ENCODE measurements around the gene NUP205.
"Not testable (repeated sequence)": the region's sequence is repeated elsewhere in the genome, so short reads cannot be mapped to it uniquely, and the experiment has no call there.

The NUP205 gene

GRCh38 chr7:135668852-135669395 is 111.2 kb downstream of the NUP205 start:
- not testable (repeated sequence) for DNase-seq

GRCh38 chr7:135669774-135670173 is 112.1 kb downstream of the NUP205 start:
- no peak for DNase-seq

GRCh38 chr7:135670179-135670578 is 112.5 kb downstream of the NUP205 start:
- DNase-seq: no peak

GRCh38 chr7:135672560-135673359 is 115.0 kb downstream of the NUP205 start:
- peak; percentile 80 for DNase-seq

GRCh38 chr7:135673360-135673706 is 115.6 kb downstream of the NUP205 start:
- no peak for DNase-seq

- no peak for DNase-seq
Measured at GRCh38 chr7:135678612-135679575, 121.2 kb downstream of the NUP205 start.

GRCh38 chr7:135681762-135682161 is 124.0 kb downstream of the NUP205 start:
- DNase-seq: no peak

GRCh38 chr7:135682191-135682590 is 124.5 kb downstream of the NUP205 start:
- DNase-seq: no peak

- DNase-seq: no peak
Measured at GRCh38 chr7:135683609-135684008, 125.9 kb downstream of the NUP205 start.

GRCh38 chr7:135684136-135684535 is 126.4 kb downstream of the NUP205 start:
- no peak for DNase-seq

GRCh38 chr7:135684699-135685098 is 127.0 kb downstream of the NUP205 start:
- no peak for DNase-seq

GRCh38 chr7:135685306-135686084 is 127.8 kb downstream of the NUP205 start:
- no peak for DNase-seq

- no peak for DNase-seq
Measured at GRCh38 chr7:135687466-135687865, 129.7 kb downstream of the NUP205 start.

- no peak for DNase-seq
Measured at GRCh38 chr7:135690566-135690965, 132.8 kb downstream of the NUP205 start.

- no peak for DNase-seq
Measured at GRCh38 chr7:135692055-135692454, 134.3 kb downstream of the NUP205 start.

- not testable (repeated sequence) for DNase-seq
Measured at GRCh38 chr7:135692606-135693005, 134.9 kb downstream of the NUP205 start.

GRCh38 chr7:135693558-135693957 is 135.8 kb downstream of the NUP205 start:
- no peak for DNase-seq

GRCh38 chr7:135697276-135698049 is 139.7 kb downstream of the NUP205 start:
- DNase-seq: no peak

Measured in eye (tissue), 1 donor.